Stomach smooth muscle (tissue), 2 donors: ENCODE data around the gene TNFRSF19.
"Not testable (repeated sequence)": the region's sequence is repeated elsewhere in the genome, so short reads cannot be mapped to it uniquely, and the experiment has no call there.

Source experiments
- H3K27ac ChIP-seq: one replicate; pipeline ENCODE4 v1.7.0; 2013; ENCODE audit warnings: mild to moderate bottlenecking, low read length, inconsistent platforms
- H3K27me3 ChIP-seq, 2 donors: one replicate each; pipeline ENCODE4 v1.7.0; 2013; ENCODE audit warnings: low read length in 2 of 2; ENCODE audit not compliant: insufficient read depth in 2 of 2, control insufficient read depth in 1 of 2
- H3K36me3 ChIP-seq, 2 donors: one replicate each; pipeline ENCODE4 v1.7.0; 2013; ENCODE audit warnings: low read length in 2 of 2; ENCODE audit not compliant: control insufficient read depth in 2 of 2, insufficient read depth in 2 of 2
- H3K4me1 ChIP-seq: one replicate; pipeline ENCODE4 v1.7.0; 2013; ENCODE audit warnings: low read length; ENCODE audit not compliant: control insufficient read depth, insufficient read depth
- H3K4me3 ChIP-seq, 2 donors: one replicate each; pipeline ENCODE4 v1.7.0; 2013; ENCODE audit warnings: low read length in 2 of 2
- H3K9ac ChIP-seq, 2 donors: one replicate each; pipeline ENCODE4 v1.7.0; 2013; ENCODE audit warnings: low read length in 2 of 2, mild to moderate bottlenecking in 1 of 2
- H3K9me3 ChIP-seq, 2 donors: one replicate each; pipeline ENCODE4 v1.7.0; 2013; ENCODE audit warnings: low read length in 2 of 2; ENCODE audit not compliant: control insufficient read depth in 2 of 2
- donor health status: healthy.
- donor health status: Pancreatic carcinoma.

The TNFRSF19 gene, protein sequence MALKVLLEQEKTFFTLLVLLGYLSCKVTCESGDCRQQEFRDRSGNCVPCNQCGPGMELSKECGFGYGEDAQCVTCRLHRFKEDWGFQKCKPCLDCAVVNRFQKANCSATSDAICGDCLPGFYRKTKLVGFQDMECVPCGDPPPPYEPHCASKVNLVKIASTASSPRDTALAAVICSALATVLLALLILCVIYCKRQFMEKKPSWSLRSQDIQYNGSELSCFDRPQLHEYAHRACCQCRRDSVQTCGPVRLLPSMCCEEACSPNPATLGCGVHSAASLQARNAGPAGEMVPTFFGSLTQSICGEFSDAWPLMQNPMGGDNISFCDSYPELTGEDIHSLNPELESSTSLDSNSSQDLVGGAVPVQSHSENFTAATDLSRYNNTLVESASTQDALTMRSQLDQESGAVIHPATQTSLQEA

DNA sequence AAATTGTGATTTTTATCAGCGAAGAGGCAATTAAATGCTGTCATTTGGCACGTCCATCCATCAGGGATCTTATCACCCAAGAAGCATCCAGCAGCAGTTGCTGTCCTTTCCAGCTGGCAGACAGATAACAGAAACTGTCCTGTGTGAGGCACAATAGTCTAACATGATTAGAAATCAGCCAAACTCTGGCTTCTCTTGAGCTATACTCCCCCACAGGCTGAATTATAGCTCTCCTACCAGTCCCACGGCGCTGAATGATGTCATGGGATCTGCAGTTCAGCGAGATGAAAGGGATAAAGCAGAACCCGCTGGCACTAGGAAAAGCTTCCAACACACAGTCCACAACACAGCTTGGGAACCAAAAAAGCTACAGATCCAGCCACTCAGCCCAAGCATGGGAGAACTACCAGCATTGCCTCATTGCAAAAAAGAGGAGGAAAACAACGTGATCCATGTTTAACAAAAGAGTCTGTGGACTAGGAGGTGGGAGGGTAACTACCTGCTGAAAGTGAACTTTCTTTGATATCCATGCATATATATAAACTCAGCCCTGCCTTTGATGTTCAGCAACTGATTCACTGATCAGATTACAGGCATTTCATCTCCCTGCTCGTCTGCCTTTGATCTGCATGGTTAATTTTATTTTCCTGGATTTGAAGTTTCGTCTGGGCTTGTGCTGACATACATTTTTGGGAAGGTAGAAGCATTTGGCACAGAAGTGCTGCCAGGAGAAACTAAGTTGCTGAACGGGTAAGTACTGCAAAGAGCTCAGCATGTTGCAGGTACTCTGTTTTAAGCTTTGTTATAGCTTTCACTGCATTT, at the start of gene TNFRSF19:
TNFRSF19 (plus strand) TSS at position 314 of the 822 bp plus-strand sequence. CDS start 19,772 bp downstream, outside the sequence.
- Histone ChIP-seq H3K27ac (no peak within 1 kb of the TSS), H3K9ac (no peak within 1 kb of the TSS), H3K4me3 (peak within 1 kb of the TSS in 1 of 2 donors; percentile 23), H3K9me3 (no peaks in the 10 kb centered on the region), H3K36me3 (no peaks in the 10 kb centered on the region), H3K27me3 (peaks cover 16 to 31% of the 10 kb centered on the region in 2 donors), H3K4me1 (no peaks in the 10 kb centered on the region)

DNA sequence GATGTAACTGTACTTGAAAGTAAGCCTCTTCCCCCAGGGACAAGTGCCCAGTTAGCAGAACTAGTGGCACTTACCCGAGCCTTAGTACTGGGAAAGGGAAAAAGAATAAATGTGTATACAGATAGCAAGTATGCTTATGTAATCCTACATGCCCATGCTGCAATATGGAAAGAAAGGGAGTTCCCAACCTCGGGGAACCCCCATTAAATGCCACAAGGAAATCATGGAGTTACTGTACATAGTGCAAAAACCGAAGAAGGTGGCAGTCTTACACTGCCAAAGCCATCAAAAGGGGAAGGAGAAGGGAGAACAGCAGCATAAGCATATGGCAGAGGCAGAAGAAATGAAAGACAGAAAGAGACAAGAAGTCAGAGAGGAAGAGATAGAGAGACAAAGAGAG, 40.3 kb upstream of the TNFRSF19 start:
- H3K27ac ChIP-seq, H3K9ac ChIP-seq, H3K4me3 ChIP-seq, H3K36me3 ChIP-seq, H3K9me3 ChIP-seq, H3K27me3 ChIP-seq, H3K4me1 ChIP-seq: not testable (repeated sequence)

DNA sequence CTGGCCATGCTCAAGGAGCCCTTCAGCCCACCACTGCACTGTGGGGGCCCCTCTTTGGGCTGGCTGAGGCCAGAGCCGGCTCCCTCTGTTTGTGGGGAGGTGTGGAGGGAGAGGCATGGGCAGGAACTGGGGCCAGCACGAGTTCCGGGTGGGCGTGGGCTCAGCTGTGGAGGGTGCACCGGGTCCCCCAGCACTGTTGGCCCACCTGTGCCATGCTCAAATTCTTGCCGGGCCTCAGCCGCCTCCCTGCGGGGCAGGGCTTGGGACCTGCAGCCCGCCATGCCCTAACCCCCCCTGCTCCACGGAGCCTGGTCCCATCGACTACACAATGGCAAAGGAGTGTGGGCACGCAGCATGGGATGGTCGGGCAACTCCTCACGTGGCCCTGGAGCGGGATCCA, 38.8 kb upstream of the TNFRSF19 start:
- Histone ChIP-seq H3K9me3 (no peaks in the 10 kb centered on the region), H3K9ac (no peak overlapping the region), H3K4me1 (no peaks in the 10 kb centered on the region), H3K36me3 (no peaks in the 10 kb centered on the region), H3K27ac (no peak overlapping the region), H3K4me3 (no peak overlapping the region), H3K27me3 (no peaks in the 10 kb centered on the region)

DNA sequence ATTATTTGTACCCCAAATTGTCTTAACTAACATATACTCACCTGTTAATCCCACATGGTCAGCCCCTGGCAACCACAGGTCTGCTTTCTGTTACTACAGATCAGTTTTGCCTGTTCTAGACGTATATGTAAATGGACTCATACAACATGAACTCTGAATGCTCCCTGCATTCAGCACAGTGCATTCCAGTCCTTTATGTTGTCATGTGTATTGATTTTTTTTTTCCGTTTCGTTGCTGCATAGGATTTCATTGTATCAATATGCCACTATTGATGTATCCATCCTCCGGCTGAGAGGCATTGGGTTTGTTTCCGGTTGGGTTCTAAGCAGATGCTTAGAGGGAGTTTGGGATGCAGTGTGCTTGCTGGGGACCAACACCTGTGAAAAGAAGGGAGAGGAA, 36.1 kb upstream of the TNFRSF19 start:
- no peaks in the 10 kb centered on the region for H3K9me3 ChIP-seq
- H3K27ac ChIP-seq = no peak overlapping the region
- H3K4me3 ChIP-seq = no peak overlapping the region
- no peaks in the 10 kb centered on the region for H3K36me3 ChIP-seq
- H3K4me1 ChIP-seq = no peaks in the 10 kb centered on the region
- H3K27me3 ChIP-seq = no peaks in the 10 kb centered on the region
- H3K9ac ChIP-seq = no peak overlapping the region

DNA sequence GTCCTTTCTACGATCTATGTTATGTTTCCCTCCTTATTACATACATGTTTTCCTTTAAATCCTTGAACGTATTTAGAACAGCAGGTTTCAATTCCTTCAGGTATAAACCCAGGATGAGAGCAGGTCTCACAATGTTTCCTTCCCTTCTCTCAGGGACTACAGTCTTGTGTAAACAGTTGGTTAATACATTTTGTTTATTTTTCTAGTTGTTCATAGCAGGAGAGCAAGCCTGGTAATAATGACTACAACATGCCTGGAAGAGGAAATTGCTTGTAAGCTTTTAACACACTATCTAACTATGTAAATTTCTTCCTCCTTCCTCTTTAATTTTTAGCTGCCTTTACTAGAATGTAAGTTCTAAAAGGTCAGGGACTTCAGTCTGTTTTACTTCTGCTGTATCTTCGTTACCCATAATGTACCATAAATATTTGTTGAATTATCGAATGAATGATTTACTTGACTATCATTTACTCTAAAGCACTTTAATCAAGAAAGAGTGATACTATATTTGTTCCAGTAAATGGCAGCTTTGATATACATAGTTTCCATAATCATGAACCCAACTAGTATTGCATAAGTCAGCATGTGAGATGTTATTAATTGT, 28.9 kb upstream of the TNFRSF19 start:
- Histone ChIP-seq H3K9me3 (no peaks in the 10 kb centered on the region), H3K9ac (no peak overlapping the region), H3K27ac (no peak overlapping the region), H3K36me3 (no peaks in the 10 kb centered on the region), H3K4me3 (no peak overlapping the region), H3K27me3 (no peaks in the 10 kb centered on the region), H3K4me1 (no peaks in the 10 kb centered on the region)

DNA sequence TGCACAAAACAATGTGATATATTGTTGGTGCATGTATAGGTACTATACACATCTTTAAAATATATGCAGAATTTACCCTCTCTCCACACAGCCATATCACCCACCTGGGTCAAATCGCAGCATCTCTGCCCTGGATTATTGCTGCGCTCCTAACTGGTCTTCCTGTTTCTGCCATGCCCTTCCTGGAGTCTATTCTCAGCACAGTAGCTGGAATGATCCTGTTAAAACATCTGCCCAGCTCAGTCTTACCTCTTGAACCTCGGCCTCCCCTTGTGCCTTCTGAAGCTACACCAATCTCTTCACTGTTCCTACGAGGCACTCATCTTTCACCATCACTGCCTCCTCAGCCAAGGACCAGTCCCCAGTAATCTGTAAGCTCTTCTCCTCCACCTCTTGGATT, 25.5 kb upstream of the TNFRSF19 start:
- H3K36me3 ChIP-seq = no peaks in the 10 kb centered on the region
- no peaks in the 10 kb centered on the region for H3K9me3 ChIP-seq
- H3K4me1 ChIP-seq = peaks cover 6% of the 10 kb centered on the region
- no peak overlapping the region for H3K9ac ChIP-seq
- H3K27me3 ChIP-seq = no peaks in the 10 kb centered on the region
- no peak overlapping the region for H3K27ac ChIP-seq
- no peak overlapping the region for H3K4me3 ChIP-seq

DNA sequence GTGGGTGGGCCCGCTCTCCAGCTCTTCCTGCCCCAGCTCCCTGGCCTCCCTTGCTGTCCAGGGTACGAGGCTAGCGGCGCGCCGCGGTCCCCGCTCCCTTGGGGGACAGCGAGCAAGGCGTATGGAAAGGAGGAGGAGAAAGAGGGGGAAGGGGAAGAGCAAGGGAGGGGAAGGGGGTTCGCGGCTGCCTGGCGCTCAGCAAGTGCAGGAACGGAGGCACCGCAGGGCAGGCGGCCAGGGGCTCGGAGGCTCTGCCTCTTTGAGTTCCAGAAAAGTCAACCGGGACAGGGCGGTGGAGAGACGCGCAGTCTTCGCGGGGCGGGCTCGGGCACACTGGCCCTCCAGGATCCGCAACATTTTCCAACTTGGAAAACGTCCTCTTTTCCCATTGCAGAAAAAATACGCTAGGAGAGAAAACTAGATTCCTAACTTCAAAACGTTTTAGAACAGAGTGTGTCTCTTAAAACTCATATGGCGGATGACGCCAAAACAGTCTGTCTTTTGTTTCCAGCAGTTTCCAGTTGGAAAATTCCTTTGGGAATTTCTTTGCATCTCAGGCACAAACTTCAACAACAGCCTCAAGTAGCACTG, 23.1 kb upstream of the TNFRSF19 start:
- peak overlapping the region; percentile 74 to 76 for H3K4me3 ChIP-seq
- H3K27ac ChIP-seq = peak overlapping the region; percentile 11
- H3K9me3 ChIP-seq = no peaks in the 10 kb centered on the region
- no peaks in the 10 kb centered on the region for H3K36me3 ChIP-seq
- peaks cover 6% of the 10 kb centered on the region for H3K4me1 ChIP-seq
- no peaks in the 10 kb centered on the region for H3K27me3 ChIP-seq
- H3K9ac ChIP-seq = peak overlapping the region; percentile 51 to 62

DNA sequence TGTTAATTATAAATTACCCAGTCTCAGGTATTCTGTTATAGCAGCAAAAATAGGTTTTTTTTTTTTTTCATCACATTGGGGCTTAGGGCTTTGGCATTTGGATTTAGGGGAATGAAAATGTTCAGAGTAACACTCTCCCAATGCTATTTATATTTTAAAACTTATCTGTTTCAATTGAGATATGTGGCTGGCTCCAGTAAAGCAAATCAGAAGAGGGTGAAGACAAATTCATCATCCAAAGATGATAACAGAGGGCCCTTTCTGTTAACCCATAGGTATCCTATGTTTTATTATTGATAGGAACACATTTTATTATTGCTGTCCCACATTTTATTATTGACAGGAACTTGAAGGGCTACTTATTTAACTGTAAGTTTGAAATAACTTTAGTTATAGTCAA, 20.5 kb upstream of the TNFRSF19 start:
- no peak overlapping the region for H3K4me3 ChIP-seq
- no peak overlapping the region for H3K27ac ChIP-seq
- no peaks in the 10 kb centered on the region for H3K27me3 ChIP-seq
- H3K4me1 ChIP-seq = peaks cover 6% of the 10 kb centered on the region
- H3K36me3 ChIP-seq = no peaks in the 10 kb centered on the region
- H3K9me3 ChIP-seq = no peaks in the 10 kb centered on the region
- no peak overlapping the region for H3K9ac ChIP-seq

DNA sequence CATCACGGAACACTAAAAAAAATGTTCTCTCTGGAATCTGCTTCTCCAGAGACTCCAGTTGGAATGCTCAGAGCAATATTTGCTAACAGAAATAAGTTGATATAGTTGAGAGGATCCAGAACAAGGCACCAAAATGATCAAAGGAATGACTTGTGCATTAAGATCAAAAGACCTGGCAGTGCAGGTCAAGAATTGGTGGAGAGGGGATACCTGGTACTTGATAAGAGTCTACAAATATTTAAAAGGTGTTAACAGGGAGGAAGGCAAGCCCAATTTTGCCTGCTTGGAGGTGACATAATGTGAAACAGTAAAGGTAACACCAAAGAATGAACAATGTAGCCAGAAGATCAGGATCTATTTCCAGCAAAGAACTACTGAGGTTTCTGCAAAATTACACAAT, 20.0 kb upstream of the TNFRSF19 start:
- Histone ChIP-seq H3K27ac (no peak overlapping the region), H3K36me3 (no peaks in the 10 kb centered on the region), H3K4me3 (no peak overlapping the region), H3K4me1 (peaks cover 6% of the 10 kb centered on the region), H3K27me3 (peaks cover 0 to 4% of the 10 kb centered on the region in 2 donors), H3K9me3 (no peaks in the 10 kb centered on the region), H3K9ac (no peak overlapping the region)

DNA sequence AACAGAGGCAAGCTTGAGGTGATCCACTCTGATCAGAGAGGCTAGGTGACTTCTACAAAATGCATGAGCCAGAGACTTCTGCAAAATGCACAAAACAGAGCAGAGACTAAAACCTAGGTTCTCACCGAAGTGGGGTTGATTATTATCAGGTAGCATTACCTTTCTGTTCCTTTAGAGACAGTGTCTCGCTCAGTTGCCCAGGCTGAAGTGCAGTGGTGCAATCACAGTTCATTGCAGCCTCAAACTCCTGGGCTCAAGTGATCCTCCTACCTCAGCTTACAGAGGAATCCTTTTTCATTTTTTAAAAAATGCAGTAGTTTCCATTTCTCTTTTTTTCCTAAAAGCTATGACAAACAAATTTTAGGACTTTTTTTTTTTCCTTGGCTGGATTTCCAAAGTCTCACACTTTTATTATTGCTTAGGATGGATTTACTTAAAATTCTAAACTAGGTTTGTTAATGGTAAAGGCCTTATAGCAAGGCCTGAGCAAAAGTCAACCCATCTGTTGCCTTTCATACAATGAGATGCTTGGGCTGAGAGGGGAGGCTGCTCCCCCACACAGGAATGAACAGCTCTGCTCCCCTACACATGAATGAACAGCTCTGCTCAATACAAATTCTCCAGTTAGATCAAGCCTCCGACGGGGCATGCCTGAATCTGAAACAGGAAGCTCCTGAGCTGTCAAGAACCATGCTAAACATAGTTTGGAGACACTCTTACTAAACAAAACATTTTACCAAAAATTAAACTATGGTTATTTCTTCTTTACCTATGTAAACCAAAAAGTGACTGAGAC, 18.8 kb upstream of the TNFRSF19 start:
- Histone ChIP-seq H3K9me3 (no peaks in the 10 kb centered on the region), H3K27me3 (peaks cover 0 to 4% of the 10 kb centered on the region in 2 donors), H3K9ac (no peak overlapping the region), H3K4me1 (peaks cover 6% of the 10 kb centered on the region), H3K4me3 (no peak overlapping the region), H3K36me3 (no peaks in the 10 kb centered on the region), H3K27ac (no peak overlapping the region)
